Inflammatory macrophage (primary cell): ENCODE data around the gene PLPPR1.

Source experiments
- DNase-seq, 2 donors: peaks; one replicate each; pipeline ENCODE4 v3.0.0-alpha.2; 2020 to 2022

Gene PLPPR1

GRCh38 chr9:101354143-101354764, 325.7 kb downstream of the PLPPR1 start:
- no peak for DNase-seq

GRCh38 chr9:101354765-101355708, 326.5 kb downstream of the PLPPR1 start:
- DNase-seq = no peak

- no peak for DNase-seq
Observed at GRCh38 chr9:101356619-101357018, 328.1 kb downstream of the PLPPR1 start.

GRCh38 chr9:101359679-101360078, 331.2 kb downstream of the PLPPR1 start:
- DNase-seq = no peak

GRCh38 chr9:101360647-101361046, 332.1 kb downstream of the PLPPR1 start:
- no peak for DNase-seq

GRCh38 chr9:101362450-101362849, 333.9 kb downstream of the PLPPR1 start:
- no peak for DNase-seq

GRCh38 chr9:101365181-101365580, 336.7 kb downstream of the PLPPR1 start:
- DNase-seq = no peak

GRCh38 chr9:101366038-101366756, 337.7 kb downstream of the PLPPR1 start:
- DNase-seq = no peak

GRCh38 chr9:101367323-101367722, 338.8 kb downstream of the PLPPR1 start:
- DNase-seq = no peak

- no peak for DNase-seq
Observed at GRCh38 chr9:101369286-101369685, 340.8 kb downstream of the PLPPR1 start.

GRCh38 chr9:101369884-101370531, 341.5 kb downstream of the PLPPR1 start:
- DNase-seq = no peak

- no peak for DNase-seq
Observed at GRCh38 chr9:101371813-101372212, 343.3 kb downstream of the PLPPR1 start.

GRCh38 chr9:101372327-101373118, 344.0 kb downstream of the PLPPR1 start:
- DNase-seq = no peak
